Adrenal gland (tissue), 5 donors: ENCODE results near the gene ELF1.

Source experiments
- POLR2A ChIP-seq, 2 donors: fragments of 450-650 bp; IDR thresholded peaks; one replicate each; pipeline ENCODE4 v1.6.1; 2017; ENCODE audit warnings: antibody characterized with exemption in 2 of 2, mild to moderate bottlenecking in 2 of 2, moderate library complexity in 1 of 2
- TF ChIP-seq, protein P1 (sequence below), 6 experiments: fragments of 450-650 bp in 4 of 6; fragments of 200-600 bp in 2 of 6; sonication (generic) in 1 of 6; IDR thresholded peaks; 1 replicate in 5 of 6; 2 replicates in 1 of 6; pipeline versions ENCODE4 v1.5.1 to v1.8.0; 2016 to 2021; ENCODE audit warnings: antibody characterized with exemption in 6 of 6, mild to moderate bottlenecking in 2 of 6, moderate library complexity in 1 of 6
- donor health status: DM: no; HTN: no; CAD: no.

DNA sequence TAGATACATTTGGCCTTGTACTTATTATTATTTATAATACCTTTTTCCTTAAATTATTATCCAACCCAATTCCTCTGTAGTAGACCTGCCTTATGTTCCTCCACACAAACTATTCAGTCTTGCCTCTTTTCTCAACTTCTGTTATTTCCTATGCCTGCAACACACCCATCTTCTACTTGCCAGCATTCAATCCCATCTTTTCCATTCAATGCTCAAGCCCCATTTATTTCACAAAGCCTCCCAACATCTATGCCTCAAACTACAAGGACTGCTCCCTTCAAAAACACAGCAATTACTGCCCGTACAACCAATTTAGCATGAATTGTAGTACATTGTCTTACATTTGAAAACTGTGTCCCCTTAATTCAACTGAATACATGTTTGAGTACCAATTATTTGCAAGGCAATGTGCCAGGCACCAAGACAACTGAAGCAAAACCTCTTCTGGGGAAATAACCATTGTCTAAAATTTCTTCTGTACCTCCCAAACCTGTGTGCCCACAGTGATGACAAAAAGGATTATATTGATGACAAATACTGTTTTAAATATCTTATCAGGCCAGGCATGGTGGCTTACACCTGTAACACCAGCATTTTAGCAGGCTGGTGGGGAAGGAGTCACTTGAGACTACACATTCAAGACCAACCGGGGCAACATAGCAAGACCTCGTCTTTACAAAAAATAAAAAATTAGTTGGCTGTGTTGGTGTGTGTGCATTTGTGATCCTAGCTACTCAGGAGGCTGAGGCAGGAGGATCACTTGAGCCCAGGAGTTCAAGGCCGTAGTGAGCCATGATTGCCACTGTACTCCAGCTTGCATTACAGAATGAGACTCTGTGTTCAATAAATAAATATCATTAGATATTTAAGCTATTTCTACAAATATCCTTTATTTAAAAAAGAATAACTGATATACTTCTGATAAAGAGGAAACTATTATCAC is 35.1 kb downstream of the ELF1 start:
- TF ChIP-seq POLR2A (IDR thresholded peaks at IDR 0.05) = no peak
- TF ChIP-seq, protein P1, sequence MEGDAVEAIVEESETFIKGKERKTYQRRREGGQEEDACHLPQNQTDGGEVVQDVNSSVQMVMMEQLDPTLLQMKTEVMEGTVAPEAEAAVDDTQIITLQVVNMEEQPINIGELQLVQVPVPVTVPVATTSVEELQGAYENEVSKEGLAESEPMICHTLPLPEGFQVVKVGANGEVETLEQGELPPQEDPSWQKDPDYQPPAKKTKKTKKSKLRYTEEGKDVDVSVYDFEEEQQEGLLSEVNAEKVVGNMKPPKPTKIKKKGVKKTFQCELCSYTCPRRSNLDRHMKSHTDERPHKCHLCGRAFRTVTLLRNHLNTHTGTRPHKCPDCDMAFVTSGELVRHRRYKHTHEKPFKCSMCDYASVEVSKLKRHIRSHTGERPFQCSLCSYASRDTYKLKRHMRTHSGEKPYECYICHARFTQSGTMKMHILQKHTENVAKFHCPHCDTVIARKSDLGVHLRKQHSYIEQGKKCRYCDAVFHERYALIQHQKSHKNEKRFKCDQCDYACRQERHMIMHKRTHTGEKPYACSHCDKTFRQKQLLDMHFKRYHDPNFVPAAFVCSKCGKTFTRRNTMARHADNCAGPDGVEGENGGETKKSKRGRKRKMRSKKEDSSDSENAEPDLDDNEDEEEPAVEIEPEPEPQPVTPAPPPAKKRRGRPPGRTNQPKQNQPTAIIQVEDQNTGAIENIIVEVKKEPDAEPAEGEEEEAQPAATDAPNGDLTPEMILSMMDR (IDR thresholded peaks at IDR 0.05) = no peak
